T follicular helper cell (primary cell): ENCODE measurements around the gene ATRNL1.
"Not testable (repeated sequence)": the region's sequence is repeated elsewhere in the genome, so short reads cannot be mapped to it uniquely, and the experiment has no call there.

Source experiments
- DNase-seq: peaks from one replicate; pipeline ENCODE4 v3.0.0-alpha.2; 2020; ENCODE audit warnings: low read depth

Gene ATRNL1

GRCh38 chr10:115432188-115432819, 339.1 kb downstream of the ATRNL1 start:
- no peak for DNase-seq

GRCh38 chr10:115436999-115437398, 343.8 kb downstream of the ATRNL1 start:
- DNase-seq = no peak

- DNase-seq = no peak
Measured at GRCh38 chr10:115441907-115442545, 348.9 kb downstream of the ATRNL1 start.

- DNase-seq = no peak
Measured at GRCh38 chr10:115456812-115457211, 363.6 kb downstream of the ATRNL1 start.

GRCh38 chr10:115483294-115483693, 390.1 kb downstream of the ATRNL1 start:
- DNase-seq = no peak

- no peak for DNase-seq
Measured at GRCh38 chr10:115491526-115492140, 398.5 kb downstream of the ATRNL1 start.

- no peak for DNase-seq
Measured at GRCh38 chr10:115503546-115503945, 410.4 kb downstream of the ATRNL1 start.

GRCh38 chr10:115514895-115515294, 421.7 kb downstream of the ATRNL1 start:
- DNase-seq = no peak

- DNase-seq = no peak
Measured at GRCh38 chr10:115525141-115525540, 432.0 kb downstream of the ATRNL1 start.

- not testable (repeated sequence) for DNase-seq
Measured at GRCh38 chr10:115527682-115528081, 434.5 kb downstream of the ATRNL1 start.

GRCh38 chr10:115536401-115536800, 443.2 kb downstream of the ATRNL1 start:
- DNase-seq = not testable (repeated sequence)

- DNase-seq = no peak
Measured at GRCh38 chr10:115539142-115539762, 446.1 kb downstream of the ATRNL1 start.

- DNase-seq = no peak
Measured at GRCh38 chr10:115555887-115556402, 462.8 kb downstream of the ATRNL1 start.

- no peak for DNase-seq
Measured at GRCh38 chr10:115558252-115558651, 465.1 kb downstream of the ATRNL1 start.

GRCh38 chr10:115566867-115567266, 473.7 kb downstream of the ATRNL1 start:
- no peak for DNase-seq

- DNase-seq = no peak
Measured at GRCh38 chr10:115572740-115573455, 479.7 kb downstream of the ATRNL1 start.

- DNase-seq = no peak
Measured at GRCh38 chr10:115580239-115580638, 487.1 kb downstream of the ATRNL1 start.

GRCh38 chr10:115593060-115593459, 499.9 kb downstream of the ATRNL1 start:
- DNase-seq = no peak

GRCh38 chr10:115604627-115605026, 511.5 kb downstream of the ATRNL1 start:
- no peak for DNase-seq

GRCh38 chr10:115606086-115606485, 512.9 kb downstream of the ATRNL1 start:
- DNase-seq = no peak

- no peak for DNase-seq
Measured at GRCh38 chr10:115606741-115607140, 513.6 kb downstream of the ATRNL1 start.

GRCh38 chr10:115624448-115624847, 531.3 kb downstream of the ATRNL1 start:
- no peak for DNase-seq
